GM19452 (cell line): ENCODE data around the gene TUT1.
"Not testable (repeated sequence)": the region's sequence is repeated elsewhere in the genome, so short reads cannot be mapped to it uniquely, and the experiment has no call there.

Experiments used
- ATAC-seq: cut with Tn5 transposase; IDR thresholded peaks from one replicate; pipeline ENCODE4 v1.9.1; 2021; ENCODE audit not compliant: unreplicated experiment

TUT1 gene, protein sequence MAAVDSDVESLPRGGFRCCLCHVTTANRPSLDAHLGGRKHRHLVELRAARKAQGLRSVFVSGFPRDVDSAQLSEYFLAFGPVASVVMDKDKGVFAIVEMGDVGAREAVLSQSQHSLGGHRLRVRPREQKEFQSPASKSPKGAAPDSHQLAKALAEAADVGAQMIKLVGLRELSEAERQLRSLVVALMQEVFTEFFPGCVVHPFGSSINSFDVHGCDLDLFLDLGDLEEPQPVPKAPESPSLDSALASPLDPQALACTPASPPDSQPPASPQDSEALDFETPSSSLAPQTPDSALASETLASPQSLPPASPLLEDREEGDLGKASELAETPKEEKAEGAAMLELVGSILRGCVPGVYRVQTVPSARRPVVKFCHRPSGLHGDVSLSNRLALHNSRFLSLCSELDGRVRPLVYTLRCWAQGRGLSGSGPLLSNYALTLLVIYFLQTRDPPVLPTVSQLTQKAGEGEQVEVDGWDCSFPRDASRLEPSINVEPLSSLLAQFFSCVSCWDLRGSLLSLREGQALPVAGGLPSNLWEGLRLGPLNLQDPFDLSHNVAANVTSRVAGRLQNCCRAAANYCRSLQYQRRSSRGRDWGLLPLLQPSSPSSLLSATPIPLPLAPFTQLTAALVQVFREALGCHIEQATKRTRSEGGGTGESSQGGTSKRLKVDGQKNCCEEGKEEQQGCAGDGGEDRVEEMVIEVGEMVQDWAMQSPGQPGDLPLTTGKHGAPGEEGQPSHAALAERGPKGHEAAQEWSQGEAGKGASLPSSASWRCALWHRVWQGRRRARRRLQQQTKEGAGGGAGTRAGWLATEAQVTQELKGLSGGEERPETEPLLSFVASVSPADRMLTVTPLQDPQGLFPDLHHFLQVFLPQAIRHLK

DNA sequence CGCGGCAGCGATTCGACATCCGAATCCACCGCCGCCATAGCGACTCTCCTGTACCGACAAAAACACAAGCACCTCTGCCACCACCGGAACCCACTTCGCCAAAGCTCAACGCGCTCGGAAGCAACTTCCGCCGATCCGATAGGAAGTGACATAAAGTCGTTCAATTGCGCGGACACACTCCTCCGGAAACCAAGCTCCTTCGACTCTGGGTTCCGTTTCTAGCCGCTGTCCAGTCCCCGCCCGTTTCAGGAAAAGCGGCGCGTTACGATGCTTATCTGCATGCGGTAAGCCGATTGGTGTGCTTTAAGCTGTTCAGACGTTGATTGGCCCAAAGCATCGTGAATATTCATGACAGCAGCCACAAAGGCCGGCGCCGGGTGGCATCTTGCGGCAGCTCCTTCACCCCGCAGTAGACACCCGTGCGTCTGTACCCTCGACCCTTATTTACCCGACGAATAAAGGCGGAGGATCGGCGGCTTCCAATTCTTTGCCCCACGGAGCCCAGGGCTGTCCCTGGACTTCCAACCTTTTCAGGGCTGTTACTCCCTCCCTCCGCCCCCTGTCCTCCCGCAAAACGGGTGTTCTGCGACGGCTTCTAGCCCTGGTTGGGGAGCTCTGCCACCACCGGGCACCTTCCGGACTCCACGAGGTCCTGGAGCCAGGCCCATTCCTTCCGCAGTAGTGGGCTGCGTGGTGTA is at the start of gene TUT1:
Gene TUT1, minus strand, starts transcription at position 76 of the 698 bp plus-strand sequence. Its CDS starts 38 bp downstream, at position 38.
- ATAC-seq, result peak; percentile 83

DNA sequence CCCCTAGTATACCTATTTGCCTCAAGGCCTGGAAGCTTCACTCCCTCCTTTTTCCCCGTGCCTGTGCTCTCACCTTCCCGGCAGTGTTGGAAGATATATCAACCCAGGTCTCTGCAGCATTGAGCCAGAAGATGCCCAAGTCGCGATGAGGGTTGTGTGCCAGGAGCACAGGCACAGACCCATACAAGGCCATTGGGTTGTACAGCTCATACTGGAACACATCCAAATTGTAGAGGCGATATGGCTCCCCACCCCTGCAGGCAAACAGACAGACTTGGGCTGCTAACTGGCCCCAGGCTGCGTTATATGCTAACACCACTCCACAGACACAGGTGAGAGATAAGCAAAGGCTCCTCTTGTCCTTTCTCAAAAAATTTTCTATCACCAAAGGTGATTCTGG is 41.2 kb upstream of the TUT1 start:
- no peak for ATAC-seq

DNA sequence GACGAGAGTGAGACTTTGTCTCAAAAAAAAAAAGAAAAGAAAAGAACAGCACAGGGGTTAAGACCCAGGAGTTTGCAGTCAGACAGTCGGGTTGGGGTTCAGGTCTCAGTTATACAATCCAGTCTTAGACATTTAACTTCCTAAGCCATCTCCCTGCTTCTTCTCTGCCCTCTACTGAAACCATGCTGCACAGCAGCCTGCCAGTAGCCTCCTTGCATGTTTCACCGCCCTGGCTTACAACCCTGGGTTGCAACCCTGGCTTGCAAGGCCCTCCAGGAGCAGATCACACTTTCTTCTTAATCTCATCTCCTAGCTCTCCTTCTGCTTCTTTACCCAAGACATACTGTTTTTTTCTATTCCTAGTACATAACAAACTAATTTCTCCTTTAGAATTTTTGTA is 36.4 kb upstream of the TUT1 start:
- no peak for ATAC-seq

DNA sequence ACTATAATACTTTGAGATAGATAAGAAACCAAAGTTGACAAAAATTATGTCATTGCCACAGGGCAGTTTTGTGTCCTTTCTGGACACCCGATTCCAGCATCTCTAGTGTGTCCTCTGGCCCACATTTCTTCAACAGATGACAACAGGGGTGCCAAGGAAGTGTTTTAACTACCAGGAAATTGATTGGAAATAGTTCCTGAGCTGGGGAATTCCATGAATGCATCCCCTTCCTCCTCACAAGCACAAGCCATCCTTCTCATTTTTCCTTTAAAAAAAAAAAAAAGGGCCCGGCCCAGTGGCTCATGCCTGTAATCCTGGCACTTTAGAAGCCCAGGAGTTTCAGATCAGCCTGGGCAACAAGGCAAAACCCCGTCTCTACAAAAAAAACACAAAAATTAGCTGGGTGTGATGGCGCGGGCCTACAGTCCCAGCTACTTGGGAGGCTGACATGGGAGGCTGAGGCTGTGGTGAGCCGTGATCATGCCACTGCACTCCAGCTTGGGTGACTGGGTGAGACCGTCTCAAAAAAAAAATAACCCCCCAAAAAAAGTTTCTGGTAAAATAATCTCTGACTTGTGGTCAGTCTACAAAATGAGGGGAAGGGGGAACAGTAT is 31.3 kb upstream of the TUT1 start:
- ATAC-seq, result no peak

DNA sequence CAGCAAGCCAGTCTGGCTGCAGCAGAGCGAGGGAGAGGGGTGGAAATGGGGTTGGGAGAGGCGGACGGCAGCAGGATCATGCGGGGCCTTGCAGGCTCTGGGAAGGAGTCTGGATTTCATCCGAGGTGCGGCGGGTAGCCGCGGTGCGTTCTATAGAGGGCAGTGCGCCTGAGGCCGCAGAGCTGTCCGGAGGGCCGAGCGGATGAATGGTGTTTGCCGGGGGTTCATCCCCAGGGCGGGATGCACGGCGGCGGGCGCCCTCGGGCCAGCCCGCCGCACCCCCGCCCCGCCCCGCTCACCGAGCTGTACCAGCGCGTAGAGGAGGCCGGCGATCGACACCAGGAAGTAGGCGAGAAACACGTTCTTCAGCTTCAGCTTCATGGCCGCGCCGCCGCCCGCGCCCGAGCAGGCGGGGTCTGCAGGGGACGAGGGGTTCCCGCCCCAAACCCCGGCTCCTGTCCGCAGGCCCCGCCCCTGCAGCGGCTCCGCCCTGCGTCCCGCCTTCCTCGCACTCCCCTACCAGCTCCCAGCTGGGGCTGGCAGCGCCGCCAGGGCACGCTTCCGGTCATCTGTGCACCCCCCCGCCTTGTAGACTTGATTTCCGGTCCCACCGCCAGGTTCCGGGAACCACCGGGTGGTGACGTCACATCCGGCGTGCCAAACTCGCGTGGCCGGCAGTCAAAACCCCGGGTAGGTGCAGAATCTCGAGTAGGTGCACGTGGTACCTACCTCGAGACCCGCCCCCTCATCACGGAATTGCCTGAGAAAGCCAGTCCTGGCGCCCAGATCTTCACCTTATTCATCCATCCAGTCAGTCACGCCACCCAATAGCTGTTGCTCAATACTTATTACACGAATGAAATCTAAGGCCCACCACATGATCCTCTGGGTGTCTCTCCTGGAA is 30.5 kb upstream of the TUT1 start, which contains the start of gene B3GAT3:
Gene B3GAT3, minus strand, starts transcription at position 420 of the 904 bp plus-strand sequence. Its CDS starts 39 bp downstream, at position 381.
- peak; percentile 94 for ATAC-seq

DNA sequence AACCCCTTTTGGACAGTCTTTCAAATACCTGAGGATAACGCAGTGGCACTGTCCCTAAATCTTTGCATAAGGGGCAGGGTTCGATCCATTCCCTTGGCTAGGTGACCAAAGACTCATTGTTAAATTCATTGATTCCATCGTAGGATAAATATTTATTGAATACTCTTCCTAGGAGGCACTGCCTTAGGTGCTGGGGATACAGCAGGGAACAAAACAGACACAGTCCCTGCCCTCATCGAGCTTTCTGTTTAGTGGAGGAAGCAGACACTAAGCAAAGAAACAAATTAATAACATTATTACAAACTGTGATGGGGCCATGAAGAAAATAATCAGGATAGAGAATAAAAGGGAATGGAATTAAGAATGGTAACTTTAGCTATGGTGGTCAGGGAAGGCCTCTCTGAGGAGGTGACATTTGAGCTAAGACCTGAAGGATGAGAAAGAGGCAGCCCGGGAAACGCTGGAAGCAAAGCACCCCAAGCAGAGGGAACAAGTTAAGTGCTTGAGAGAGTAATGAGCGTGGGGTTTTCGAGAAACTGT is 29.8 kb upstream of the TUT1 start:
- no peak for ATAC-seq

DNA sequence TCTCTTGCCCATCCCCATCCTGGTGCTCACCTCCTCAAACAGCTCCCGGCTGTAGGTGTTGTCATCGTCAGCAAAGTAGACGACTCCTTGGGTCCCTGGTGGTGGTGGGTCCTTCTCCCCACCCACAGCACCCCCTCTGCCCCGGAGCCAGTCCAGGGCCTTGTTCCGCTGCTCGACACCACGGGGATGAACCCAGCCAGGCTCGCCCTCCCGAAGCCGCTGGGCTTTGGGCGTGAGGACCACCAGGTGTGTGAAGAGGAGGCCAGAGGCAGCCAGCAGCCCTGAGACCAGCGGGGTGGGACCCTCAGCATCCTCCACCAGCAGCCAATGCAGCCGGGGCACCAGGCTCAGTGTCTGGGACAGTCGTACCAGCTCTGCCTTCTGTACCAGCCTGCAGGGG is 25.6 kb upstream of the TUT1 start:
- not testable (repeated sequence) for ATAC-seq

DNA sequence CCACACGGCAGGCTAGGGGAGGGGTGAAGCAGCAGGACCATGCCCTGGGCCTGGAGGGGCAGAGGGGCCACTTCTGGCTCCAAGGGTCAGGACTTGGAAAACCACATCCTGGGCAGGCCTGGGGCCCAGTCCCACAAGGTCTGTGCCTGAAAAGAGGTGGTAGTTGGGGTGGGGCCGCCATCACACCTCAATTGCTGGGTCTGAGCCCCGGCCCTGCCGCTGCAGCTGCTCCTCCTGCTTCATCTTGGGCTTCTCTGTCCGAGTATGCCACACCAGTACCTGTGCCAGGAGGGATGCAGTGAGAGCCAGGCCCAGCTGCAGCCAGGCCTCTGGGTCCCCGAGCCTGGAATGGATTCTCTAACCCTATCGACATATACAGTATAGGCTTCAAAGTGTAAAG is 24.2 kb upstream of the TUT1 start:
- ATAC-seq, result no peak

DNA sequence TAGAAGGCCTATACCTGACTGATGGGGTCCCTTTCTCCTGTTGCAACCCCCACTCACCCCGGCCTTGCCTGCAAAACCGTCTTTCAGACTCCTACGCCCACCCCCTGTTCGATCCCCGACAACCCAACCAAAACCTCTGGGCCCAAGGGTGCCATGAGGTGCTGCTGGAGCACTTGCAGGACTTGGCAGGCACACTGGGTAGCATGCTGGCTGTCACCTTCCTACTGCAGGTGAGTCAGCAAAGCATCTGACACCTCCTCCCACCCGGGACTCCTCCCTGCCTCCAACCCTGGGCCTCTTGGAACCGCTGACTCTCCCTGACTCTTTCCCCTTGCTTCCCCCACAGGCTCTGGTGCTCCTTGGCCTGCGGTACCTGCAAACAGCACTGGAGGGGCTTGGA is 23.0 kb upstream of the TUT1 start:
- ATAC-seq, result no peak

DNA sequence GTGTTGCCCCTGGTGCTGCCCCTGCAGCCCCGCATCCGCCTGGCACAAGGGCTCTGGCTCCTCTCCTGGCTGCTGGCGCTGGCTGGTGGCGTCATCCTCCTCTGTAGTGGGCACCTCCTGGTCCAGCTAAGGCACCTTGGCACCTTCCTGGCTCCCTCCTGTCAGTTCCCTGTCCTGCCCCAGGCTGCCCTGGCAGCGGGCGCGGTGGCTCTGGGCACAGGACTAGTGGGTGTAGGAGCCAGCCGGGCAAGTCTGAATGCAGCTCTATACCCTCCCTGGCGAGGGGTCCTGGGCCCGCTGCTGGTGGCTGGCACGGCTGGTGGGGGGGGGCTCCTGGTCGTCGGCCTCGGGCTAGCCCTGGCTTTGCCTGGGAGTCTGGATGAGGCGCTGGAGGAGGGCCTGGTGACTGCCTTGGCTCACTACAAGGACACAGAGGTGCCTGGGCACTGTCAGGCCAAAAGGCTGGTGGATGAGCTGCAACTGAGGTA is 22.0 kb upstream of the TUT1 start:
- ATAC-seq, result no peak

DNA sequence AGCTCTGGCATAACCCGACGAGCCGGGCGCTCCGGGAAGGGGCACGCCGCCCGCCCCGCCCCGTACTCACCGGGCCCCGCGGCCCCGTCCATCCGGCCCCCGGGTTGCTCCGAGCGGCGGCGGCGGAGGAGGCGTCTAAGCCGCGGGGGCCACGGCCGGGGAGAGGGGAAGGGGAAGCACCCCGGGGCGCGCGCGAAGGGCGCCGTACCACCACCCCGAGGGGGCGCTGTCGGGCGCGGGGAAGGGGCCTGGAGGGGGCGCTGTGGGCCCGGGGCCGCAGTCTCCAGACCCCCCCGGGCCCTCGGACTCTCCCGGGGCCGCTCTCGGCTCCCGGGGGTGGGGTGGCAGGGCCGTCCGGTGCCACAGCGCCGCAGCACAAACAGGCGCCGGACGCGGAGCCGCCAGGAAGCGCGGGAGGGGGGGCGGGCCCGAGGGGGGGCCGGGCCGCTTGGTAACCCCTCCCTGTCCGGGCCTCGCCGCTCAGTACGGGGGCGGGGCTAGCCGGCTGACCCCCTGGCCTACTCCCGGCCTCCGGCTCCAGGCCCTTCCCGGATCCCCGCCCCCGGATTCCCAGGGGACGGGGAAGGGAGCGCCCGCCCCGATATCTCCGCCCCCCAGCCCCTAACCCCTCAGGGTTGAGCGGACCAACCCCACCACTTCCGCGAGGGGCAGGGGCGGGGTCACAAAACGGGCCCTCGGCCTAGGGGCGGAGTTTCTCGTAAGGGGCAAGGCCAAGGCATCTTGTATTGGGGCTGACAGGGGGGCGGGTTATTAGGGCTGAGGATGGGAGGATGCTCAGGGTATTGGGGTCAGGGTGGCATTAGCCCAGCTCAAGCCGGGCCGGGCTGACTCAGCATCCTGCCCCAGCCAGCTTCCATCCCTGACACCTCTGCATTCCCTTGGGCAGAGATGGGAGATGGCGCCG is 21.3 kb upstream of the TUT1 start, which contains the start of the genes EML3 and ROM1:
Gene EML3, minus strand, starts transcription at position 410 of the 925 bp plus-strand sequence. Its CDS starts 318 bp downstream, at position 92.
Gene ROM1, plus strand, starts transcription at position 892 of the 925 bp plus-strand sequence. Its CDS starts 25 bp downstream, at position 917.
- ATAC-seq, result peak; percentile 65

DNA sequence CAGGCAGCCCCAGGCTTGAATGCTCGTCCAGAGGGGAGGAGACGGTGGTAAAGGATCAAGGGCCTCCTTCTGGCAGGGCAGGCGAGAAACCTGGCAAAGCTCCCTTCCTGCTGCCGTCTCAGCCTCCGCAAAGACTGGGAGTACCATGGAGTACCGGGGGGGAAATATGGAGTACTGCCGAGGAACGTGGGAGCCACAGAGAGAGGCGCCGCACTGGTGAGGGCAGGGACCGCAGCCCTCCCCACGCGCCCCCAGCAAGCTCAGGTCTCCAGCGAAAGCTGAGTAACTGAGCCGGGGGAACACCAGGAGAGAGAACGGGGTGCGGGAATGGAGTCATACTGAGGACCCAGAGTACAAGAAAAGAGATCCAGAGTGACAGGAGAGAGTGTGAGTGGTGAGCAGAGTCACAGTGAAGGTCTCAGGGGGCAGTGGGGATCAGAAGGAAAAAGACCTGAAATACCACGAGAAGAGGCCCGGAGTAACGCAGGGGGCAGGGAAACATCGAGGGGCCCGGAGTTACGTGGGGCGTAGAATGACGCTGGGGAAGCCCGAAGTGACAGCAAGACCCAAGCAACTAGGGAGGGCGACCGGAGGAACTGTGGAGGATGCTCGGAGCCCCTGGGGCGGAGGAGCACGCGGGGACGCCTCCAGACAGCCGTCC is 20.5 kb upstream of the TUT1 start:
- ATAC-seq, result peak; percentile 27

DNA sequence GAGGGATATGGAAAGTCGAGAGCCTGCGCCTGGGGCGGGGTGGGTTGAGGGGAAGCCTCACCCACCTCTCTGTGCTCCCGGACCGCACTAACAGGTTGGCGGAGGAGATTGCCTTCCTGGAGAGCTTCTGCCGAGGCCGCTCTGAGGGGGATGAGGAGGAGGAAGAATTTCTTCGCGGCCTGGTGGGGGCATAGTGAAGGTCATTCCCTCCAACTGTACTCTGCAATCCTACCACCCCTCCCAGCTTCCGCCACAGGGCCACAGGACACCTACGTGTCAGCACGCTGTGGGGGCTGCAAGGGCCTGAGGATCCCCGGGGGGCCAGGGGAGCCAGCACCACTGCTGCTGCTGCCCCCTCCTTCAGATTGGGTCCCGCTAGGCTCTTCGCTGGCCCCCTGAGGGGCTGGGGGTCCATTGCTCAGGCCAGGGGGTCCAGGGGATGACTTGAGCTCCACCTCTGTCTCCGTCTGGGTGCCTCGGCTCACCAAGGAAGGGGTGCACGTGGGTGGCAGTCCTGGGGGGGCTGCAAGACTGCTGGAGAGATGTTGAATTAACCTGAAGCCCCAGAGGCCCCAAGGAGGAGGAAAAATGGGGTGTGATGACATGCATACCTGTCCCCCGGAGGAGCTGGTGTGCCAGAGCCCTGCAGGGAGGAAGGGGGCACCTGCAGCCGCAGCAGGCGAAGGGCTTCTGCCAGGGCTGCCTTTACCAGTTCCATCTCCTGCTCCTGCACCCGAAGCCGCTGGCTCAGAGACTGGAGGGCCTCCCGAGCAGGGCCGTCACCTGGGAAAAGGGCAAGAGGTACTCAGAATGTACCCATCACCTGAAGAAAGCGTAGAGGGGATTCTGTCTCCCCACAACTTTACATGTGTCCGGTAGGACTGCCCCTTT is 19.7 kb upstream of the TUT1 start:
- no peak for ATAC-seq

DNA sequence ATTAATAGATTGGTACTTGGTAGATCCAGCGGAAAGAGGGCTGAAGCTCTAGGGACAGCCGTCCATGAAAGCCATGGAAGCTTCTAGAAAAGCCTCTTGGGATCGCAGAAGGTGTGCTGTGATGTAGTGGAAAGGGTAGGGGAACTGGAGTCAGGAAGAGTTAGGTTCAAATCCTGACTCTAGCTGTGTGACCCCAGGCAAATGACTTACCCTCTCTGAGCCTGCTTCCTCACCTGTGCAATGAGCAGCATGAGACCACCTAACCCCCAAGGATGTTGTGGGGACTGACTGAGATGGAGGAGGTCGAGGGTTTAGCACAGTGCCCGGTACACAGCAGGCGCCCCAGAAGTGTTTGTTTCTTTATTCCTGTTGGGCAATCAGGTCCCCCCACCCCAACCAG is 19.1 kb upstream of the TUT1 start:
- ATAC-seq, result no peak

DNA sequence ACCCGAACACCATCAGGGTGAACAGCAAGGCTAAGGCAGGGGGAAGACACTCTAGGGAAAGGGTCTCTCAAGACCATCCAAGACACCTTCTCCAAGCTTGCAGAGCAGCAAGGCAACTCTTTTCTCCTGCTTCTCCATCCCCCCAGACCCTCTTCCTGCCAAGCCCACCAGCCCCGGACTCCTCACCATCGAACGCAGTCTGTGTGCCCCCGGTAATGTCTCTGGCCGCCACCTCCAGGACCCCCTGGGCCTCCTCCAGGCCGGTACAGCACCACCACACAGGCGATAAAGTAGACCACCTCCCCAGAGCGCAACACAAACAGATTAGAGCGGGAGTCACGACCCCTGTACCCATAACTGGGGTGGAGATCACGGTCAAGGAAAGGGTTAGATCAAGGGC is 17.5 kb upstream of the TUT1 start:
- ATAC-seq, result no peak

DNA sequence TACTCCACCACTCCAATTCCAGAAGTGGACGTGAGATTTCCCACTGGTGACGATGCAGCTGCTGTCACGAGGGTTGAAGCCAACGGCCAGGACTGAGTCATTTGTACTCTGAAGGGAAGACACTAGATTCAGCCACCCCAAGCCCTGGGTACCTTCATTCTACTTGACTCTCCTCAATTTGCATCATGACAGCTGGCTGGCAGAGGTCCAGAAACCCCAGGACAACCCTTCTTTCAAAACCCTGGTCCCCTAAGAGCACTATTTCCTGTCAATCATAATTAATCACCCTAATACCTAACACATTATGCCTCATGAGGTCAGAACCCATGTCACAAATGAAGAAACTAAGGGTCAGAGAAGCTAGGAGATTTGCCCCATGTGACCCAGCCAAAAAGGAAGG is 16.4 kb upstream of the TUT1 start:
- ATAC-seq, result no peak

DNA sequence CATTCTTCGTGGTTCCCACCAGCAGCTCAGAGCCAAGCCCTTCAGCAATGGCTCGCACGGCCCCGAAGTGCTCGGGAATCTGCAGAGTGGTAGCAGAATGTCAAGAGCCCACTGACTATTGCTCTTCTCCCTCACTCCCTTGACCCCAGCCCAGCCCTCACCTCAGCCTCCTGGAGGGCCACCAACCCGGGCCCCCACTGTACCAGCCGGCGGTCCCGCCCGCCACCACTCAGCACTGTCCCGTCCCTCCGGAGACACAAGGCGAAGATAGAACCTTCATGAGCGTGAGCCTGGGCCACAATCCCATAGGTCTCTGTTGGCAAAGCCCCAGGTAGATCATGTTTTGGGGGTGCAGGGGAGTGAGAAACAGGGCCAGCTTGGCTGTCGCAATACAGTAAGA is 14.6 kb upstream of the TUT1 start:
- ATAC-seq, result no peak
